HG03025 (cell line): ENCODE measurements around the gene MCM10.
"Not testable (repeated sequence)": the region's sequence is repeated elsewhere in the genome, so short reads cannot be mapped to it uniquely, and the experiment has no call there.

Source experiments
- ATAC-seq: cut with Tn5 transposase; IDR thresholded peaks from one replicate; pipeline ENCODE4 v1.9.1; 2021; ENCODE audit warnings: mild to moderate bottlenecking, moderate library complexity; ENCODE audit not compliant: unreplicated experiment, low FRiP score

MCM10 gene

DNA sequence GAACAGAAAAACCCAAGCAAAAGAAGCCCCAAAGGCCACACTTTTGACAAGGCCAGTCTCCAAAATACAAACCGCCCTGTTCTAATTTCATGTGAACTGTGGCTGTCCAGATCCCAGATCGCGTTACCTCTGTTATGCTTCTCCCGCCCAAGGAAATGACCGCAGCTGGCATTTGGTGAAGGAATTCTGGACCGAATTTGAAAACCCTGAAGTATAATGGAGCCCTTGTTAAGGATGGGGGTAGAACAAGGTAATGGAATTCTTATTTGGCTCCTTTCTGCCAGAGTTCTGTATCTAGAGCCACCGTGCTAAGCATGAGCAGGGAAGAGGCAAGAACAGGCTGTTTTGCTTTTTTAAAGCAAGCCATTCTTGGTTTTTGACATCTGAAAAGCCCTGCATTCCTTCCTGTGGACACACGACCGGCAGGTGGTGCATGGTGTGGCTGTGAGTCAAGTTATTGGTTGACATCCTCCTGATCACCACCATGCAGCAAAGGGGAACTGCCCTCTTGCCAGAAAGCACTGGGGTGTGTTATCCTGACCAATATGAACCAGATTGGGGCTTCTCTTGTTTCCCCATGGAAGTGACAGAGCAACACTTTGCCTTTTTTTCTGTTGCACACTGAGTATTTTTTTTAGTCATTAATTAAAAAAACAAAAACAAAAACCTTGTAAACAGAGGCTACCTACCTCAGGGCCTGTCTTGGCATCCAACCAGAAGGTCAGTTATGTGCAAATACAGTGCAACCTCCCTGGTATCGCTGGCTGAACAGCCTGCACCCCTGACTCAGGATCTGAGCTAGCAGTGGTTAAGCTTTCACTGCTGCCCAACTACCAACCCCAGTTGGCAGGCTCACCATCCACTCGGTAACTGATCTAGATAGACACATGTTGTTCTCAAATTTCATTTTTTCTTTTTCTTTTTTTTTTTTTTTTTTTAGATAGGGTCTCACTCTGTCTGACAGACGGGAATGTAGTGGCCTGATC lies 58.6 kb downstream of the MCM10 start:
- no peak for ATAC-seq

DNA sequence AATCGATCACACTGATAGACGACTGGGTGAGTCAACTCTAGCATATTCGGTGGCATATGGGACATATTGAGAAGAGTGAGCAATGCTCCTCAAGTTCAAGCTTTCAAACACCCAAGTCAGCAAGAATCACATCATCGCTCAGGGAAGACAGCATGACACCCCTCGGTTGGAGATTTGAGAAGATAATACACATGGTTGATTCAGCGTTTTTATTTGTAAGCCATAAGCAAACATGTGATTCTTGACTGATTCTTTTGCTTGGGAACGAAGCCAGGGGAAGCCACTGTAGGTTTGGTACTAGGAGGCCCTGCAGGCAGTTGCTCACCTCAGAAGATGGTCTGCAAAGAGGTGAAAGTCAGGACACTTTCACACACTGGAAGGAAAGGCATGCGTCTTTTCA lies 60.2 kb downstream of the MCM10 start:
- no peak for ATAC-seq

DNA sequence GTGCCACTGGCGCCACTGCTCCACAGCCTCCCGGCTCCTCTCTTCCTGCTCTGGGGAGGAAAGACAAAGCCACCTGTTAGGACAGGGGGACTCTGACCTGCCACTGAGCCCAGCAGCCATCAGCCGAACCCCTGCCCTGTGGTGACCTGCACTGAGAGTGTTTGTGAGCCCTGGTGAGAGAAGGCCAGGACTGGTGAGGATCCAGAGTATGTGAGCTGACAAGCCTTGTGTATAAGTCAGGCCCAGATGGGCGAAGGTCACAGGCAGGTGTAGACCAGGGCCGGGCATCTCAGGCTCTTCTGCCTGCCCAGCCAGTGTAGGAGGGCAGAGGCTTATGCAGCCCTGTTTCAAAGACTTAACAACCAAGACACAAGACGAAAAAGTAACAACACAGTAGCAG lies 60.8 kb downstream of the MCM10 start:
- no peak for ATAC-seq

GRCh38 chr10:13222566-13222965 lies 61.2 kb downstream of the MCM10 start:
- ATAC-seq: no peak

DNA sequence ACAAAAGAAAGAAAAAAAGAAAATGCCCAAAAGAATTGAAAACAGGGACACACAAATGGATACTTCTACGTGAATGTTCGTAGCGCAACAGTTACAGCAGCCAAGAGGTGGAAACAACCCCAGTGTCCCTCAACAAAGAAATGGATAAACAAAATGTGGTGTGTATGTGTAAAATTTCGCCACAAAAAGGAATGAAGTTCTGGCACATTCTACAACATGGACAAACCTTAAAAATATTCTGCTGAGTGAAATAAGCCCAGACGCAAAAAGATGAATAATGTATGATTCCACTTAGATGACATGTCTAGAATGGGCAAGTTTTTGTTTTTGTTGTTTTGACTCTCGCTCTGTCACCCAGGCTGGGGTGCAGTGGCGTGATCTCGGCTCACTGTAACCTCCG lies 61.9 kb downstream of the MCM10 start:
- ATAC-seq: no peak

DNA sequence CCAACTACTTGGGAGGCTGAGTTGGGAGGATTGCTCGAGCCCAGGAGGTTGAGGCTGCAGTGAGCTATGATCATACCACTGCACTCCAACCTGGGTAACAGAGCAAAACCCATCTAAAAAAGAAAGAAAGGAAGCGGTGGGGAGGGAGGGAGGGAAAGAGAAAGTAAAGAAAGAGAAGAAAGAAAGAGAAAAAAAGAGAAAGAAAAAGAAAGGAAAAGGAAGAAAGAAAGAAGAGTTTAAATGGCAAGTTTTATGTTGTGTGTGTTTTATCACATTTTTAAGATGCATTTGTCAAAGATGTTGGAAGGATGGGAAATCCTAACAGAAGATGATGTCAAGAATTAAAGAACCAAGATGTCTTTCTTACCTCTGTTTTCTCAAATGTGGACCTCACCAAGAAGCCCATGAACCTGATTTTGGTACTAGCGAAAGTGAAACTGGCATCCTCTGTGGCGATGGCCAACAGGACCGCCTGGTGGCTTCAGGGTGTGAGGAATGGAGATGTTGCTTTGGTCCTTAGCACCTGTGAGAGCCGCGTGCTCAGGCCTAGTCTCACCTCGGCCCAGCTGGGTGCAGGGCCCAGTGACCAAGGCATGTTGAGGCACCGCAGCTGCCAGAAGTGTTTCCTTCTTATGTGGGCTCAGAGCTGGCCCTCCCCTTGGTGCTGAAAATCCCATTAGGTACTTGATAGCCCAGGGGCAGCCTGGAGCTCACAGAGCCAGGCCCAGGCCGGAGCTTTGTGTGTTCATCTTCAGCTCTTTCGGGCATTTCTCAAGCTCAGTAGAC lies 63.0 kb downstream of the MCM10 start:
- ATAC-seq: no peak

GRCh38 chr10:13225601-13226000 lies 64.2 kb downstream of the MCM10 start:
- ATAC-seq: no peak

DNA sequence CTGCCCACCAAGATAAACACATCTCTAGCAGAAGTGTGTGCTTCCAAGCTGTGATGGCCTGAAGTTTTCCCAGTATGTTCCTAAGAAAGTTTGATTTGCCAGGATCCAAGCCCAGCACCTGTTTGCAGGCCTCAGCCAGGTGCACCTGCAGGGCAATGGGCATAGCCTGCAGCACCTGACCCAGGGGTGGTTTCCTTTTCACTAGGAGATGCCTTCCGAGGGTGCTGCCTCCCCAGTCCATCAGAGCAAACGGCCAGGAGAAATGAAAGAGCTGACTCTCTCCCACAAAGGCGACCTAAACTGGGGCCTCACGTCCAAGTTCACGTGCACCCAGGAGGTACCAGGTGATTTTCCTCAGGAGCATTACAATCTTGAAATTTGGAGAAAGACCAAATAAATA lies 65.7 kb downstream of the MCM10 start:
- no peak for ATAC-seq

DNA sequence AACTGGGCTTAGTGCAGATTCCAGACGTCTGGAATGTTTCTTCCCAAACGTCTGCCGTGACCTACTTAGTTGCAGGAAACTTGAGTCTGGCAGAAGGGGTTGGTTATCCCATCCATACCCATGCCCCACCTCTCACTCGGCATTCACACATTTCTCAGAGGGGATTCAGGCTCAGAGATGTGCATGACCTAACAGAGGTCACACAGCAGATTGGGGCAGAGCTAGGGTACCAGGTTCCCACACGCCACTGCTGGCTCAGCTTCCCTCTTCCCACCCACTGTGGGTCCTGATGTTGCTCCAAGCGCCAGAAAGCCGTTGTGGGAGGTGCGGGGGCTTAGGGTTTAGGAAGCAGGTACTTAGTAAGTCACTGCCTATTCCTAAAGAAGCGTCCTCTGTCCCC lies 69.8 kb downstream of the MCM10 start:
- no peak for ATAC-seq

GRCh38 chr10:13231808-13232207 lies 70.5 kb downstream of the MCM10 start:
- no peak for ATAC-seq

GRCh38 chr10:13233358-13233757 lies 72.0 kb downstream of the MCM10 start:
- ATAC-seq: no peak

GRCh38 chr10:13234172-13234571 lies 72.8 kb downstream of the MCM10 start, which contains the start of gene UCMA:
Gene UCMA, minus strand, starts transcription at chr10:13234374. Its CDS starts 116 bp downstream, at chr10:13234258.
- no peak for ATAC-seq

- not testable (repeated sequence) for ATAC-seq
Measured at GRCh38 chr10:13234736-13235135, 73.4 kb downstream of the MCM10 start.

GRCh38 chr10:13236638-13237037 lies 75.3 kb downstream of the MCM10 start:
- no peak for ATAC-seq

DNA sequence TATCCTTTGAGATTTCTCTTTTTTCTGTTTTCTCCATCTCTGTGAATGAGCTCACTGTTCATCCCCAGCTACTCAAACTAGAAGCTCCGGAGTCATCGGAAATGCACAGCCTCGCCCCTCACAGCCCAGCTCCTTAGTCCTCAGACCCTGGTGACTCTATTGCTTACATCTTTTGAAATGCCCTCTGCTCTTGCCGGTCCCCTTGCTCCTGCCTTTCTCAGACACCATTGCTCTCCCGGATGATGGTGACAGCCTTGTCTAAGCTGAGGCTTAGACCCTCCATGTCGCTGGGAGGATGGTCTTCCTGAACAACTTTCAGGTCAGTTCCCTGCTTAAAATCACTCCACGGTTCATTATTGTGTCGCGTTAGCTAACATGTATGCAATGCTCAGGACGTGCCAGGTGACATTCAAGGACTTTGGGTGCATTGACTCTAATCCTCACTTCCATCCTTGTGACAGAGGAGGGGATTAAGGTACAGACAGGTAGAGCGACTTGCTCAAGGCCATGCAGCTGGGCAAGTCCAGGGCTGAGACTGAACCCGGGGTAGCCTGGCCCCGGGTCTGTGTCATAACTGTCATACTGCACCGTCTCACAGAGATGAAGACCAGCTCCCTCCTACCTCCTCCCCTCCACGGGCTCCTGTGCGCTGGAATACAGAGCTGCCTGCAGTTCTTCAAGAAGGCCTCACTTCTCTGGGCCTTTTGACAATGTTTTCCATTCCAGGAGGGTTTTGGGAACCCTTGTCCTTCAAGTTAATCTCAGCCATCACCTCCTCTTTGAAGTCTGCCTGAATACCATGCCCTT lies 77.1 kb downstream of the MCM10 start:
- ATAC-seq: no peak

GRCh38 chr10:13239923-13240322 lies 78.6 kb downstream of the MCM10 start:
- no peak for ATAC-seq

DNA sequence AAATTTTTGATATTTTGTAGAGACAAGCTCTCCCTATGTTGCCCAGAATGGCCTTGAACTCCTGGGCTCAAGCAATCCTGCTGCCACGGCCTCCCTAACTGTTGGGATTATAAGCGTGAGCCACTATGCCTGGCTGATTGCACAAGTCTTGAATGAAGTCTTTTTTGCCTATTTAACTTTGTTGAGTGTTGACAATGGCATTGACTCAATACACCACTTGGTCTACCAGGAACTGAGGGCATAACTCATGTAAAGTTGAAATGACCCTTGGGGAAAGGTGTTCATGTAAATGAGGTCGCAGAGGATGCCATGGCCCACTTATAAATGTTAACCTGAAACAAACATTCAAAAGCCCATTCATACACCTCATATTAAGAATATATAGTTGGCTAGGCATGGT lies 80.3 kb downstream of the MCM10 start:
- ATAC-seq: no peak

- not testable (repeated sequence) for ATAC-seq
Measured at GRCh38 chr10:13242260-13242659, 80.9 kb downstream of the MCM10 start.

- no peak for ATAC-seq
Measured at GRCh38 chr10:13247246-13247645, 85.9 kb downstream of the MCM10 start.

DNA sequence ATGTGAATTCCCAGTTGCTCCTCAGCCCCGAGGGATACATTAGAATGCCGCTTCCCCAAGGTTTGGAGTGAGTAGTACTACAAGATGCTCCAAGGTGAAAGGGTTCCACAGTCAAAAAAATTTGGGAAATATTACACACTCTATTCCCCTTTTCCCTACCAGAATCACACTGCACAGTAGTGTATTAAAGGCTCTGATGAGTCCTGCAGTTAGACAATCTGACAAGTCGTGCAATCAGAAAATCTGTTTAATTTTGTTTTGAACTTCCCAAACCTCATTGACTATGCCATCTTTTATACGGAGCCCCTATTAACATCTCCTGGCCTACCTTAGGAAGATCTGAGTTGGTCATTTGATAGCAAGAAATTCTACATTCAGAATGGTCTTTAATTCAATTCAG lies 86.4 kb downstream of the MCM10 start:
- ATAC-seq: no peak

DNA sequence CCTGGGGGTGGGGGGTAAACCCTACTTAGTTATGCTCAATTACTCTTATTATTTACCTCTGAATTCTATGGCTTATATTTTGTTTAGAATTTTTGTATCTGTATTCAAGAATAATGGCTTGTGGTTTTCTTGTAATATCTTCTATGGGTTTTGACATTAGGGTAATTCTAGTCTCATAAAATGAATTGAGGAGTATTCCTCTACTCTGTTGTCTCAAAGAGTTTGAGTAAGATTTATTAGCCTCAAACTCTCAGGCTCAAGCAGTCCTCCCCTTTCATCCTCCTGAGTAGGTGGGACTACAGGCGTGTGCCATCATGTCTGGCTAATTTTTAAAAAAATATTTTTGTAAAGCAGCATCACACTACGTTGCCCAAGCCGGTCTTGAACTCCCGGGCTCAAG lies 92.4 kb downstream of the MCM10 start:
- no peak for ATAC-seq
